Astrocyte of the spinal cord (primary cell): ENCODE results near the gene DCLK1.

Source experiments
- DNase-seq: peaks from one replicate; pipeline ENCODE4 v3.0.0; 2011; ENCODE audit warnings: low read depth, low spot score
- H3K4me3 ChIP-seq: 2 replicates; pipeline ENCODE4 v1.5.1; 2011; ENCODE audit warnings: low read depth, mild to moderate bottlenecking, low read length, moderate library complexity
- in situ Hi-C: cut with HindIII; loops from 2 replicates; pipeline ENCODE4 v1.10.0; 2017; ENCODE audit warnings: low sequenced_read_pairs
- TF ChIP-seq, protein P1 (sequence below): IDR thresholded peaks from 2 replicates; pipeline ENCODE4 v1.5.1; 2012; ENCODE audit warnings: low read depth, mild to moderate bottlenecking, low read length, inconsistent platforms

Gene DCLK1

DNA sequence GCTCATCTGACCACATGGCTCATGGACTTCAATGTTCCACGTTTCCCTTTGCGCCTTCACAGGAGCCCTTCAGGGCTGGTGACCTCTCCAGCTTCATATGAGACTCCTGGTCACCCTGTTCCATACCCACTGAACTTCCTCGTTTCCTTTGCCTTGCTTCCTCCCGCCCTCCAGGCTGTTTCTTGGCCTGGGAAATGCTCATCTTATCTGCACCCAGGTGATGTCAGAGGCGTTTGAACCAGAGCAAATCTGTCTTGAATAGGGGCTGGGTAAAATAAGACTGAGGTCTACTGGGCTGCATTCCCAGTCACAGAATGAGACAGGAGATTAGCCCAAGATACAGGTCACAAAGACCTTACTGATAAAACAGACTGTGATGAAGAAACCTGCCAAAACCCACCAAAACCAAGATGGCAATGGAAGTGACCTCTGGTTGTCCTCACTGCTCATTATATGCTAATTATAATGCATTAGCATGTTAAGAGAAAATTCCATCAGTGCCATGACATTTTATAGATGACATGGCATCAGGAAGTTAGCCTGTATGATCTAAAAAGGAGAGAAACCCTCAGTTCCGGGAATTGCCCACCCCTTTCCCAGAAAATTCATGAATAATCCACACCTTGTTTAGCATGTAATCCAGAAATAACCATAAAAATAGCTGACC is 102.7 kb downstream of the DCLK1 start:
- no peak overlapping the region for H3K4me3 ChIP-seq
- TF ChIP-seq, protein P1, sequence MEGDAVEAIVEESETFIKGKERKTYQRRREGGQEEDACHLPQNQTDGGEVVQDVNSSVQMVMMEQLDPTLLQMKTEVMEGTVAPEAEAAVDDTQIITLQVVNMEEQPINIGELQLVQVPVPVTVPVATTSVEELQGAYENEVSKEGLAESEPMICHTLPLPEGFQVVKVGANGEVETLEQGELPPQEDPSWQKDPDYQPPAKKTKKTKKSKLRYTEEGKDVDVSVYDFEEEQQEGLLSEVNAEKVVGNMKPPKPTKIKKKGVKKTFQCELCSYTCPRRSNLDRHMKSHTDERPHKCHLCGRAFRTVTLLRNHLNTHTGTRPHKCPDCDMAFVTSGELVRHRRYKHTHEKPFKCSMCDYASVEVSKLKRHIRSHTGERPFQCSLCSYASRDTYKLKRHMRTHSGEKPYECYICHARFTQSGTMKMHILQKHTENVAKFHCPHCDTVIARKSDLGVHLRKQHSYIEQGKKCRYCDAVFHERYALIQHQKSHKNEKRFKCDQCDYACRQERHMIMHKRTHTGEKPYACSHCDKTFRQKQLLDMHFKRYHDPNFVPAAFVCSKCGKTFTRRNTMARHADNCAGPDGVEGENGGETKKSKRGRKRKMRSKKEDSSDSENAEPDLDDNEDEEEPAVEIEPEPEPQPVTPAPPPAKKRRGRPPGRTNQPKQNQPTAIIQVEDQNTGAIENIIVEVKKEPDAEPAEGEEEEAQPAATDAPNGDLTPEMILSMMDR = no peak
- no peak for DNase-seq
- in situ Hi-C loops = no loop called here

DNA sequence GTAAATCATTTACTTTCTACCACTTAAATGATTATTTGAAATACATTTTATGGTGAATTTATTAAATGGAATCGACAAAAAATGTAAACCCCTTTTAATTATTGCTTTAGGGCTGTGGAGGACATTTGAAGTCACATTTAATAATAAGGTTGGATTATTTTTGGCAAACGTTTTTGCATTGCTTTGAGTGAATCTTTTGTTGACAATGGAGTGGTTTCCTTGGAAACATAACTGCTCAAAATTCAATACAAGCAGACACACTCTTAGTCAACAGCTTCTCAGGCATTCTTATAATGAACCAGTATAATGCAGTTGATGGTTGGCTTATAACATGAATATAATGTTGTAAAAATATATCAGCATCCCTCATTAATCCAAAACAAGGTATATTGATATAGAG is 104.7 kb downstream of the DCLK1 start:
- TF ChIP-seq, protein P1 = no peak
- no peak for DNase-seq
- in situ Hi-C loops = no loop called here
- no peak overlapping the region for H3K4me3 ChIP-seq

DNA sequence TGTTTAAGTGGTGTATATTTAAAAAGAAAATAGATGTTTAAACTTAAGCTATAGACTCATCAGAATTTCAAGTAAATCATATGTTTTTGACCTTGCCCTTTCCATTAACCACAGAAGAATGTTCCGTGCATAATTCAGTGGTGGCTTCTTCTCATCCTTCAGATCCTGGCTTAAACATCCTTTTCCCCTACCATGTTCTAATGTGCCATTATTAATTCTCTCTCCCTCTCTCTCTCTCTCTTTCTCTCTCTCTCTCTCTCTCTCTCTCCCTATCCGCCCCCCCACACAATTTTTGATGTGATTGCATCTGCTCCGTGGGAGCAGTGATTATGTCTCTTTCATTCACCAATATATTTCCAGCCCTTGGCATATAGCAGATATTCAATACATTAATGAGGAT is 116.4 kb downstream of the DCLK1 start:
- TF ChIP-seq, protein P1 = no peak
- no peak overlapping the region for H3K4me3 ChIP-seq
- in situ Hi-C loops = no loop called here
- no peak for DNase-seq

DNA sequence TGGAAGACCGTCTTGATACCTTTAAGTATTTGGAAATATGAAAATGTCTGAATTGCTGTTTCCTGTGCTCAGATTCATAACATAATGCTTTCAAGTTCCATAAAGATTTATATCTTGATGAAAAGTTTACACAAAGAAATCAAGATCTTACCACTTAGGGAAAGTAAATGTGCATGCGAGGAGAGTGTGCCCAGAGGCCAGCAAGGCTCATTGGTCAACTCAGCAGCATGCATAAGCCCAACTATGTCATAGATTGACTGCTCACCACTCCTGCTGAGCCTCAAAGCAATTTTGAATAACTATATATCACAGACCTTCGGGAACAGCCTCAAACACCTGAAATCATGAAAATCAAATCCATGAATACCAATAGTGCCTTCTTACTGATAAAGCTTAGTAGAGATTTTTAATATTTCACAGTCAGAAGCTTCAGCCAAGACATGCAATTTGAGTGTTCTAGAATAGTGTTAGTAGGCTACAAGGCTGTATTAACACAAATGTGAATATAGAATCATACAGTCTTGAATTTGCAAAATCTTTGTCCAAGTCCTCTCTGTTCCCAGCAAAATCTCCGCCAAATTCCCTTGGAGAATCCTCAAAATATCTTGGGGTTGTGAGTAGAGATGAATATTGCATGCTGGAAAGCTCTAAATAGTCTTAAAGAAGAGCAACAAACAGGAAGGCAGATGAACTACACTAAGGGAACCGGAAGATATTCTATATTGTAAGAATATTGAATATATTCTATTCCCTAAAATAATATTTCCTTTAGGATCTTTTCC is 124.1 kb downstream of the DCLK1 start:
- TF ChIP-seq, protein P1 = no peak
- no peak overlapping the region for H3K4me3 ChIP-seq
- in situ Hi-C loops = no loop called here
- no peak for DNase-seq

DNA sequence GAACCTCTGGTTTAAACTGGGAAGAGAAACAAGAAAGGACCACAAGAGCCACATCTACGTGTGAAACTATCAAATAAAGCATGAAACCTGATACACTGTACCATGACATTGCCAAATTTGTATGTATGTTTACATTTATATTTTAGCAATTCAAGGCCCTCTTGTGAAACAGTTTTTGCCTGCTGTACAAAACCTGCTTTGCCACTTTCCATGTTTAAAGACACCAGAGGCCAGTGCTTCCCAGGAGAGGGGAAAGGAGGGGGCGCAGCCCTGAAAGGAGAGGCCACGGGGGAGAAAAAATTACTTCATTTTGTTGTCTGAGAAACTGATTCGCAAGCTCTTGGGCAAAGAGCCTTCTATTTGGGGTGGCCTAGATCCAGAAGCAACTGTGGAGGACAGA is 124.8 kb downstream of the DCLK1 start:
- no peak overlapping the region for H3K4me3 ChIP-seq
- in situ Hi-C loops = no loop called here
- TF ChIP-seq, protein P1 = no peak
- DNase-seq = no peak

DNA sequence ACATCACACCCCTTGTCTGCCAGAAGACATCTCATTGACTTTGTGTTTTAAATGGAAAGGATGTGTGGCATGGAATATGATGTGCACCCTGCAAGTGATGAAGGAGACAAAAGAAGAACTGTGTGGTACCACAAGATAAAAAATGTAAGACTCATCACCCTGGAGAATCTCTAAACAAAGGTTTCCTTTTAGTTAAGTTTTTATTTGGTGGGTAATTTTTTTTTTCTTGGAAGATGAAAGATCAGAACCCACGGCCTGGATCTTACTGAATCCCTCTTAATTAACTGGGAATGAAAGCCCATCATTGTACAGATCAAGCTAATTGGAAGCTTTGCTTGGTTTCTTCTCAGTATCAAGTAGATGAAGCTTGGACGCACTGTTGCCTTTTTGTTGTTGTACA is 129.6 kb downstream of the DCLK1 start:
- H3K4me3 ChIP-seq = no peak overlapping the region
- TF ChIP-seq, protein P1 = no peak
- in situ Hi-C loops = no loop called here
- DNase-seq = no peak
